RWPE1 (cell line): ENCODE data around the gene CCDC178.

Source experiments
- CTCF ChIA-PET: fragments of 350-600 bp; sonication (Branson Sonifier 250); formaldehyde crosslinking; extraction: SDS; loops from one replicate; lab custom pipeline; 2021; lab: Yijun Ruan, JAX
- POLR2A ChIA-PET: fragments of 400-600 bp; formaldehyde crosslinking; extraction: SDS; loops from one replicate; lab custom pipeline; 2020; ENCODE audit warnings: antibody characterized with exemption; ENCODE audit not compliant: low non-redundant PET; lab: Yijun Ruan, JAX
- DNase-seq: peaks from one replicate; pipeline ENCODE4 v3.0.0; 2012; ENCODE audit warnings: low spot score
- H3K27ac ChIP-seq: fragments of 450-650 bp; 2 replicates; pipeline ENCODE4 v1.5.1; 2017
- TF ChIP-seq, protein P1 (sequence below): fragments of 450-650 bp; conservative IDR thresholded peaks from 2 replicates; pipeline ENCODE4 v1.5.1; 2017; ENCODE audit warnings: low read depth, mild to moderate bottlenecking

Gene CCDC178, protein sequence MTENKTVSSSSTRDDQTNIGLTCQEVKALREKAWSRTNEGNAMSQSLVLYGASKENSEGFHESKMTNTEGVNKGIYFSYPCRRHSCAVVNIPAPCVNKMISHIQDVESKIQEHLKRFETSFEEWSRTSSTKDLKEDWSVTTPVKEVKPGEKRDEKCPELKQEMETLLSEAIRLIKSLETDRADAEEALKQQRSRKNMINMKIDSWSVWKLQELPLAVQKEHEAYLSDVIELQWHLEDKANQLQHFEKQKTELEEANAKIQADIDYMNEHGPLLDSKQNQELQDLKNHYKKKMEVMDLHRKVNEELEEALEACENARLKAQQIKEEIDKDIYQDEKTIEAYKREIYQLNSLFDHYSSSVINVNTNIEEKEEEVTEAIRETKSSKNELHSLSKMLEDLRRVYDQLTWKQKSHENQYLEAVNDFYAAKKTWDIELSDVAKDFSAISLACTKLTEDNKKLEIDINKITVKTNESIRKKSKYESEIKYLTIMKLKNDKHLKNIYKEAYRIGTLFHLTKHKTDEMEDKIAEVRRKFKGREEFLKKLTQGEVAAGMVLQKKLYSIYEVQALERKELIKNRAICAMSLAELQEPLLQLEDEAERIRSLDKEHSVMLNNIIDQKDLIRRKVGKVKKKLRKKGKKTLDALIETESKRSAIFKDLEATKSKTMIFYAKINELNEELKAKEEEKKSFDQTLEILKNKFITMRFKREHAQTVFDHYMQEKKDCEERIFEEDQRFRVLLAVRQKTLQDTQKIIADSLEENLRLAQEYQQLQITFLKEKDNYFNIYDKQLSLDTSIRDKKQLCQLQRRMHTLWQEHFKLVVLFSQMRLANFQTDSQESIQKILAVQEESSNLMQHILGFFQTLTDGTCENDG

DNA sequence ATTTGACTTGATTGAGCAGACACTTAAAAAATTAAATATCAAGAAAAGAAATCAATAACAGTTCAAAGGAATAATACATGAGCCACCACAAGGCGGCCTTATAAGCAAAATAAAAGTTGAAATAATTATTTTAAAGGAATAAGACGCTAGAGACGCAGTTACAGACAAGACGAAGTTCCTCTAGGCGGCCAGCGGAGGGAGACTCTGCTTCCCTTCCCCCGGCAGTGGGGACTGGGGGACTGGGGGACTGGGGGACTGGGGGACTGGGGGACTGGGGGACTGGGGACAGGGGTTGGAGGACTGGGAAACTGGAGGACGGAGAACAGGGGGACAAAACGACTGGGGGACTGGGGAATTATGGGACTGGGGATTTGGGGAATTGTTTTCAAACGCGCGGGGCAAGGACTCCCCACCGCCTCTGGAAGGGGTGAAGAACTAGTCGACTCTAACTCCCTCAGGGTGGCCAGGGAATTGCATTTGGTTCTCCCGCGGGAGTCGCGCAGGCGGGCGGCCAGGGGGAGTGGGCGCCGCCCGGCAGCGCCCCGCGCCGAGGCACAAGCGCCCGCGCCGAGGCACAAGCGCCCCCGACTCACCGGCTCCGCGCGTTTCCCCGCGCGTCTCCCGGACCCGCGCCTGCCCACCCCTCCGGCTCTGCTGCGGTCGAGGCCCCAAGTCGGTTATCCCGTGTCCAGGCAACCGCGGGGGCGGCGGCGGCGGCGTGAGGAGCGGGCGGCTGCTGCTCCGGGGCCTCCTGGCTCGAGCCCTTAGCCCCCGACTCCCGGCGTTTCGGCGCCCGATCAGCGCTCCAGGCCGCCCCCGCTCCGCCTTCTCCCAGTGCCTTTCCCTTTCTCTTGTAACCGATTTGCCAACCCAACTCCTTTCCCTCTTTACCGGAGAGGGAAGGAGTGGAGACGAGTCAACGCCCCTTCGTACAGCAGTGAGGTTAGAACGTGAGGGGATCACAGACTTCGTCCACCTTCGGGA is at the start of gene CCDC178:
Gene CCDC178, minus strand, starts transcription at position 662 of the 984 bp plus-strand sequence. CDS start 28,633 bp downstream, outside the sequence.
- H3K27ac ChIP-seq: no peak within 1 kb of the TSS
- ChIA-PET CTCF (no interaction called here), POLR2A (no interaction called here)
- TF ChIP-seq, protein P1, sequence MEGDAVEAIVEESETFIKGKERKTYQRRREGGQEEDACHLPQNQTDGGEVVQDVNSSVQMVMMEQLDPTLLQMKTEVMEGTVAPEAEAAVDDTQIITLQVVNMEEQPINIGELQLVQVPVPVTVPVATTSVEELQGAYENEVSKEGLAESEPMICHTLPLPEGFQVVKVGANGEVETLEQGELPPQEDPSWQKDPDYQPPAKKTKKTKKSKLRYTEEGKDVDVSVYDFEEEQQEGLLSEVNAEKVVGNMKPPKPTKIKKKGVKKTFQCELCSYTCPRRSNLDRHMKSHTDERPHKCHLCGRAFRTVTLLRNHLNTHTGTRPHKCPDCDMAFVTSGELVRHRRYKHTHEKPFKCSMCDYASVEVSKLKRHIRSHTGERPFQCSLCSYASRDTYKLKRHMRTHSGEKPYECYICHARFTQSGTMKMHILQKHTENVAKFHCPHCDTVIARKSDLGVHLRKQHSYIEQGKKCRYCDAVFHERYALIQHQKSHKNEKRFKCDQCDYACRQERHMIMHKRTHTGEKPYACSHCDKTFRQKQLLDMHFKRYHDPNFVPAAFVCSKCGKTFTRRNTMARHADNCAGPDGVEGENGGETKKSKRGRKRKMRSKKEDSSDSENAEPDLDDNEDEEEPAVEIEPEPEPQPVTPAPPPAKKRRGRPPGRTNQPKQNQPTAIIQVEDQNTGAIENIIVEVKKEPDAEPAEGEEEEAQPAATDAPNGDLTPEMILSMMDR: no peak
- no peak for DNase-seq

DNA sequence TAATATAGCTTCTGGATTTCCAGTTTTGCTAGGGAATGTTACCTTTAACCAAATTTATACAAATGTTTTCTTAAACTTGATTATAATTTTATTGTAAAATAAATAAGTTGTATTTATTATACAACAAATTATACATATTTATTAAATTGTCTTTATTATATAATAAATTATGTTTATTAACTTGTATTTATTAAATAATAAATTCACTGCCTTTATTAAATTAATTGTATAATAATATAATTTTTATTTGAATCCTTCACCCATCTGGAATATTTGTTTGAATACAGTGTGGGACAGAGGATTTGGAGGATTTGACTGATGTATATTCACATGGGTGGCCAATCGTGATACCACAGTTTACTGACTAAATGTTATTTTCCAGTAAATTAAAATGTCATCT is 43.4 kb upstream of the CCDC178 start:
- DNase-seq: no peak
- CTCF ChIA-PET: no interaction called here
- POLR2A ChIA-PET: no interaction called here
- TF ChIP-seq, protein P1: no peak
- no peak overlapping the region for H3K27ac ChIP-seq

DNA sequence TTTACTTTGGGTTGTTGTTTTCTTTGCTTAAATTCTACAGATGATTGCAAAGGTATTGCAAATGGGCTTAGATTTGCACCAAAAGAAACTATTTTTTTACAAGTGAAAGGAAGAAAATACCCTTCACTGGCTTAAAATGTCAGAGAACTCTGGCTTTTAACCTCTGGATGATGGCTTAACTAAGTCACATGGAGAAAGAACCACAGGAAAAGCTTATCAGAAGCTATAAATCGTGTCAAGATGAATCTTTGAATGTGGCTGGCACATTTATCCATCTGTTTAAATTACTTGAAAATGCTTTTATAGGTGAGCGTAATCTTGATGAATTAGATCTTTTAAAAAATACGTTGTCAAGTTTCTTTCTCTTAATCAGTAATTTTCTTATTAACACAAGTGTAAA is 32.0 kb upstream of the CCDC178 start:
- CTCF ChIA-PET: interaction anchor here (0.7 kb wide), 1 partner anchor 63 kb away, joined by 3 read pairs; no protein-coding TSS in a partner anchor
- POLR2A ChIA-PET: no interaction called here
- H3K27ac ChIP-seq: no peak overlapping the region
- no peak for DNase-seq
- TF ChIP-seq, protein P1: no peak

DNA sequence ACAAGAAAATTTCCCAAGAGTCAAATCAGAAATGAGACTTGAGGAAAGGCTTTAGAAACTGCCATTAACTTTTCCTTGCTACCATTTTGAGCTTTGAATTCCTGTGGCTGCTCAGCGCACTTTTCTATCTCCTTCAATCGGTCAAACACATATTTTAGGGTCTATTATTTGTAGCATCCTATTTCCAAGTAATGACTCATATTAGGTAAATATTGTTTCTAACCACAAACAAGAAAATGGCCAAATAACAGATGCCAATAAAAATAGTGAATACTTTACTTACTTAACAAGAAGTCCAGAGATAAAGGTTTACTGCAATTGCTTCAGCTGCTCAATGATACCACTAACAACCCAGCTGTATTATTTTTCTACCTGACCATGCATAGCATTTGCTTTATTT is 29.7 kb upstream of the CCDC178 start:
- POLR2A ChIA-PET: no interaction called here
- H3K27ac ChIP-seq: no peak overlapping the region
- CTCF ChIA-PET: interaction anchor here (0.7 kb wide), 1 partner anchor 115 kb away, joined by 3 read pairs; no protein-coding TSS in a partner anchor
- no peak for DNase-seq
- TF ChIP-seq, protein P1: no peak

DNA sequence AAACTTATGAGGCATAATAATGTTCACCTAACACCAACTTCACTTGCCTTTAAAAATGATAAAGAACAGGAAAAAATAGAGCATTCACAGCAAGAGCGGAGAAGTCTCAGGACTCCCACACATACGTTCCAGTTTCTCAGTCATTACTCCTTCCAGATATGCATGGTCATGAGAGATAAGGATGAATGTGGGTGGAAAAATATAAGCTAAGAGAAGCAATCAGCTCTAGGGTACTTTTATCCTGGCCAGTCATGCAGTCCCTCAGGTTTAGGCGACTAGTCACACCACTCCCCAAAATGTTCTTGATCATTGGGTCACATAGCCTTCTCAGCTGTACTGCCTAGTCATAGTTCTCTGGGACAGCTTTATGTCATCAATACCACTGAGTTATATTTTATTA is 29.2 kb upstream of the CCDC178 start:
- H3K27ac ChIP-seq: no peak overlapping the region
- no peak for DNase-seq
- ChIA-PET POLR2A (no interaction called here), CTCF (interaction anchor here (0.7 kb wide), 1 partner anchor 115 kb away, joined by 3 read pairs; no protein-coding TSS in a partner anchor)
- TF ChIP-seq, protein P1: no peak
